NT2/D1 (cell line): ENCODE results near the gene PBRM1.

ENCODE experiments used
- DNase-seq: peaks from one replicate; pipeline ENCODE4 v3.0.0-alpha.2; 2011; ENCODE audit warnings: low read depth, low spot score
- H3K27me3 ChIP-seq: 2 replicates; pipeline ENCODE4 v1.6.0; 2011; ENCODE audit warnings: mild to moderate bottlenecking; ENCODE audit not compliant: insufficient read length, insufficient read depth
- H3K36me3 ChIP-seq: 2 replicates; pipeline ENCODE4 v1.6.1; 2011; ENCODE audit warnings: mild to moderate bottlenecking, low read length, mixed read lengths; ENCODE audit not compliant: insufficient read depth, insufficient read length
- H3K4me1 ChIP-seq: 2 replicates; pipeline ENCODE4 v1.5.1; 2011; ENCODE audit not compliant: insufficient read depth, insufficient read length
- H3K4me3 ChIP-seq: 2 replicates; pipeline ENCODE4 v1.5.1; 2011; ENCODE audit warnings: low read depth; ENCODE audit not compliant: insufficient read length
- H3K9ac ChIP-seq: 2 replicates; pipeline ENCODE4 v1.6.0; 2011; ENCODE audit warnings: low read depth; ENCODE audit not compliant: insufficient read length
- H3K9me3 ChIP-seq: 2 replicates; pipeline ENCODE4 v1.5.1; 2011; ENCODE audit warnings: mild to moderate bottlenecking, low read length; ENCODE audit not compliant: insufficient read depth
- SUZ12 ChIP-seq: IDR thresholded peaks from 2 replicates; pipeline ENCODE4 v1.6.1; 2011; ENCODE audit not compliant: insufficient read length, insufficient read depth; ENCODE audit errors: extremely low read depth
- YY1 ChIP-seq: IDR thresholded peaks from 2 replicates; pipeline ENCODE4 v1.6.1; 2011; ENCODE audit not compliant: insufficient read length, insufficient read depth
- ZNF274 ChIP-seq: IDR thresholded peaks from 2 replicates; pipeline ENCODE4 v1.6.1; 2011; ENCODE audit warnings: mild to moderate bottlenecking, low read depth, low read length

Gene PBRM1

GRCh38 chr3:52534281-52535183 is 151.2 kb downstream of the PBRM1 start:
- TF ChIP-seq ZNF274: no peak
- TF ChIP-seq YY1: no peak
- TF ChIP-seq SUZ12: no peak

DNA sequence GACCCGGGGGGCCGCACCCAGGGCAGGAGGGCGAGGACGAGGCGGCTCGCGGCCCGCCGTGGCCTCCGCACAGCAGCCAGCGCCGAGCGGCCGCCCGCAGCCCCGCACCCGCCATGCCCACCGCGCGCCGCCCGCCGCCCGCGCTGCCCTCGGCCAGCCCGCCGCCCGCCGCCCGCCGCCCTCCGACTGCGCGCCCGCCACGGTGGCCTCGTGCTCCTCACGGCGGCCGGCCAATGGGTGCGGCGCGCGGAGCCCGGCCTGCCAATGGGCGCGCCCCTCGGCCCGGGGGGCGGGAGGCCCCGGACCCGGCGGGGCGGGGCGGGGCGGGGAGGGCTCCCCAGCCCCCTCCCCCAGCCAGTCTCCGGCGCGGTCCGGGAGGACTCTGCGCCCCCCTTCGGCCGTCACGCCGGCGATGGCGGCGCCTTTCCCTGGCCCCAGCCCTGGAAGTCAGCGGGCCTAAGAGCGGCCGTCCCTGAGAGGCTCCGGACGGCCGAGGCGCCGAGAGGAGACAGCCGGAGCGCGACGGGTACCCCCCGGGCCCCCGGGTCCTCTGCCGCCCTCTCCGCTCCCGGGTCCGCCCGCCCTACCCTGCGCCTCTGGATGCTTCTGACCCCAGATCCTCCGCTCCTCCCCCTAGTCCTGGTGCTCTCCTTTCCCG is 152.0 kb downstream of the PBRM1 start, which contains the start of gene NT5DC2:
Gene NT5DC2 (minus strand): TSS at position 235 of the 658 bp plus-strand sequence. CDS start 120 bp downstream, at position 115.
- TF ChIP-seq SUZ12 (no peak), YY1 (peak; percentile 30)
- H3K36me3 ChIP-seq: peaks cover 50% of the 10 kb centered on the region
- H3K27me3 ChIP-seq: no peaks in the 10 kb centered on the region
- peak within 1 kb of the TSS; percentile 91 for H3K4me3 ChIP-seq
- H3K4me1 ChIP-seq: peaks cover 18% of the 10 kb centered on the region
- DNase-seq: peak; percentile 23
- peak within 1 kb of the TSS; percentile 96 for H3K9ac ChIP-seq
- no peaks in the 10 kb centered on the region for H3K9me3 ChIP-seq

More at GRCh38 chr3:52534281-52535183, 151.2 kb downstream of the PBRM1 start:
- H3K27me3 ChIP-seq: no peaks in the 10 kb centered on the region
- peak overlapping the region; percentile 54 for H3K4me3 ChIP-seq
- H3K9me3 ChIP-seq: no peaks in the 10 kb centered on the region
- H3K4me1 ChIP-seq: peaks cover 17% of the 10 kb centered on the region
- H3K9ac ChIP-seq: peak overlapping the region; percentile 83
- peaks cover 50% of the 10 kb centered on the region for H3K36me3 ChIP-seq
- DNase-seq: no peak

GRCh38 chr3:52532838-52533622 is 152.7 kb downstream of the PBRM1 start:
- H3K9ac ChIP-seq: peak overlapping the region; percentile 96
- no peaks in the 10 kb centered on the region for H3K27me3 ChIP-seq
- DNase-seq: peak; percentile 13
- peaks cover 52% of the 10 kb centered on the region for H3K36me3 ChIP-seq
- H3K9me3 ChIP-seq: no peaks in the 10 kb centered on the region
- peak overlapping the region; percentile 91 for H3K4me3 ChIP-seq
- H3K4me1 ChIP-seq: peaks cover 18% of the 10 kb centered on the region
- TF ChIP-seq ZNF274 (no peak), SUZ12 (no peak), YY1 (no peak)

DNA sequence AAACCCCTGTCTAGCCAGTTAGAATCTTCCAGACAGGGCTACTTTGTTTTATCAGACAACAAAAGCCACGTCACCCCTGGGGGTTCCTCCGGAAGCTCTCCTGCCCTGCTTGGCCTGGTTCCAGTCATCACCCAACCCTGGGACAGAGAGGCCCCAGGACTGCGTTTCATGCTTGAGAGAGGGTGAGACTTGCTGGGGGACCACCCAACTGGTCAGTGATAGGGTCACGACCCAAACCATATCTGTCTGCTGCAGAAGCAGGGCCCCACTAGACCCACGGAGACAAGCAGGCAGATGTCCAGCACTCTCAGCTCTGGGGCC is 153.2 kb downstream of the PBRM1 start:
- peak overlapping the region; percentile 91 for H3K4me3 ChIP-seq
- H3K27me3 ChIP-seq: no peaks in the 10 kb centered on the region
- no peak for TF ChIP-seq ZNF274
- no peak for TF ChIP-seq YY1
- no peak for TF ChIP-seq SUZ12
- peaks cover 52% of the 10 kb centered on the region for H3K36me3 ChIP-seq
- H3K9ac ChIP-seq: peak overlapping the region; percentile 96
- no peaks in the 10 kb centered on the region for H3K9me3 ChIP-seq
- H3K4me1 ChIP-seq: peaks cover 22% of the 10 kb centered on the region
- no peak for DNase-seq

- DNase-seq: no peak
- peaks cover 27% of the 10 kb centered on the region for H3K4me1 ChIP-seq
- TF ChIP-seq SUZ12 (no peak), YY1 (no peak), ZNF274 (no peak)
- no peaks in the 10 kb centered on the region for H3K9me3 ChIP-seq
- H3K4me3 ChIP-seq: peak overlapping the region; percentile 91
- peaks cover 56% of the 10 kb centered on the region for H3K36me3 ChIP-seq
- peak overlapping the region; percentile 96 for H3K9ac ChIP-seq
- H3K27me3 ChIP-seq: no peaks in the 10 kb centered on the region
Observed at GRCh38 chr3:52531860-52532516, 153.7 kb downstream of the PBRM1 start.

DNA sequence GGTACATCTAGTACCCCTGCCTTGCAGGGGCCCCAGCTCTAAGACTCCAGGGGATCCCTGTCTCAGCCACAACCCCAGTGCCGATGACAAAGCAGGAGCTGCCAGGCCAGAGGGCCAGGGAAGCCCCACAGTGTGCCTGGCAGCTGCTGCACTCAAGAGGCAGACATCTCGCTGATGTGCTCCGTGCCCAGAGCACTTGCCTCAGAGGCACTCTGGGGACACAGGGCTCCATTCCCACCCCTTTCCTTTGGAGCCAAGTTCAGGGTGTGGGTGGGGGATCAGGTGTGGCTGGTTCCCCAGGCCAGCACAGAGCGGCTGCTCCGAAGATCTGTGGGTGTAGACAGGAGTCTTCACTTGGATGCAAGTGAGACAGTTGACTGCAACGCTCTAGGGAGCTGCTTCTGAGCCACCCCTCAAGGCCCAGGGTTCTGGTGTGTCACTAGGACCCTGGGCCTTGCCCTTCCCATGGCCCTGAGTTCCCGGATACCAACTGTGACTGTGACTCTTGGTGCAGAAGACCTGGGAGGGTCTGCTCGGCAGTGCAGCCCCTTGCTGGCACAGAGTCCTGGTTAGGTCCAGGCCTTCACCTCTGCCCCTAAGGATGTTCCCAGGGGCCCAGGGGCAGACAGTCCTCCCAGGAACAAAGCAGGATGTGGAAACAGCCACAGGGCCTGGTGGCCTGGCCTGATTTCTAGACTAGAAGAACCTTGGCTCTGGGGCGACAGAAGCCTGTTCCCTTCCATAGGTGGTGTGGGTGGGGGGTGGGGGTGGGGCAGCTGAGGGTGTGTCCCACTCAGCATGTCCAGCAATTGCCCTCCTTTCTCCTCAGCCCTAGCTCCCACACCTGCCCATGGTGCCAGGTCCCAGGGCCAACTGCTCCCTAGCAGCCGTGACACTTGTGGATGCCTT is 154.5 kb downstream of the PBRM1 start:
- Histone ChIP-seq H3K27me3 (no peaks in the 10 kb centered on the region), H3K9me3 (no peaks in the 10 kb centered on the region), H3K4me1 (peaks cover 27% of the 10 kb centered on the region), H3K36me3 (peaks cover 64% of the 10 kb centered on the region), H3K4me3 (peak overlapping the region; percentile 91), H3K9ac (peak overlapping the region; percentile 96)
- DNase-seq: no peak
- TF ChIP-seq ZNF274 (no peak), SUZ12 (no peak), YY1 (no peak)
